Fibroblast of lung (primary cell): ENCODE measurements around the gene CACTIN. TPM values are rescaled to one million over a fixed set of nuclear protein-coding genes. Genes with fewer than 3 reads are reported as not detected.
"Not testable (repeated sequence)": the region's sequence is repeated elsewhere in the genome, so short reads cannot be mapped to it uniquely, and the experiment has no call there.

Experiments used
- DNase-seq, 2 donors: peaks; one replicate each; pipeline versions ENCODE4 v3.0.0 to v3.0.0-alpha.2; 2010; ENCODE audit warnings: low read depth in 2 of 2
- H2AFZ ChIP-seq: 2 replicates; pipeline ENCODE4 v1.5.1; 2012; ENCODE audit warnings: low read length, control low read depth, inconsistent platforms
- H3K27ac ChIP-seq: 2 replicates; pipeline ENCODE4 v1.5.1; 2011; ENCODE audit warnings: low read length, control low read depth; ENCODE audit not compliant: insufficient read depth
- H3K27me3 ChIP-seq: 2 replicates; pipeline ENCODE4 v1.5.1; 2011; ENCODE audit warnings: mild to moderate bottlenecking, low read length; ENCODE audit not compliant: control insufficient read depth, insufficient read depth
- H3K36me3 ChIP-seq: 2 replicates; pipeline ENCODE4 v1.5.1; 2011; ENCODE audit warnings: low read length; ENCODE audit not compliant: control insufficient read depth, insufficient read depth
- H3K4me1 ChIP-seq: 2 replicates; pipeline ENCODE4 v1.5.1; 2011; ENCODE audit warnings: low read length; ENCODE audit not compliant: control insufficient read depth, insufficient read depth; ENCODE audit errors: extremely low read depth
- H3K4me2 ChIP-seq: 2 replicates; pipeline ENCODE4 v1.5.1; 2011; ENCODE audit warnings: low read length, control low read depth; ENCODE audit not compliant: insufficient read depth; ENCODE audit errors: extremely low read depth
- H3K4me3 ChIP-seq, 4 experiments: fragments of 200-600 bp in 1 of 4; sonication (generic) in 1 of 4; replicated peaks in 1 of 4; 2 replicates each; pipeline ENCODE4 v1.5.1; 2011 to 2016; ENCODE audit warnings: low read length in 4 of 4, low read depth in 3 of 4, mild to moderate bottlenecking in 3 of 4, control low read depth in 2 of 4, inconsistent platforms in 1 of 4, mixed read lengths in 1 of 4; ENCODE audit not compliant: insufficient read depth in 1 of 4; ENCODE audit errors: control extremely low read depth in 1 of 4
- H3K79me2 ChIP-seq: 2 replicates; pipeline ENCODE4 v1.5.1; 2012; ENCODE audit warnings: mild to moderate bottlenecking, low read length, inconsistent platforms; ENCODE audit not compliant: control insufficient read depth, insufficient read depth
- H3K9ac ChIP-seq: 2 replicates; pipeline ENCODE4 v1.5.1; 2011; ENCODE audit warnings: mild to moderate bottlenecking, low read length, control low read depth; ENCODE audit not compliant: insufficient read depth
- H3K9me3 ChIP-seq: 2 replicates; pipeline ENCODE4 v1.5.1; 2012; ENCODE audit warnings: low read depth, low read length; ENCODE audit not compliant: control insufficient read depth, insufficient read depth
- H4K20me1 ChIP-seq: 2 replicates; pipeline ENCODE4 v1.5.1; 2011; ENCODE audit warnings: low read length; ENCODE audit not compliant: control insufficient read depth, insufficient read depth; ENCODE audit errors: extremely low read depth
- CTCF ChIP-seq, 2 donors: IDR thresholded peaks in 1 of 2; conservative IDR thresholded peaks in 1 of 2; 1 replicate in 1 of 2; 2 replicates in 1 of 2; pipeline ENCODE4 v1.5.1; 2011 to 2012; ENCODE audit warnings: low read length in 2 of 2, control low read depth in 1 of 2, inconsistent platforms in 1 of 2, low read depth in 1 of 2, mild to moderate bottlenecking in 1 of 2
- EZH2 ChIP-seq: IDR thresholded peaks from 2 replicates; pipeline ENCODE4 v1.5.1; 2012; ENCODE audit warnings: low read length, control low read depth, mild to moderate bottlenecking; ENCODE audit errors: missing control alignments
- polyA plus RNA-seq, 2 donors: library from polyadenylated mRNA; depleted of rRNA in 1 of 2; stranded (reverse) in 1 of 2; unstranded in 1 of 2; fragments of >200 nt; gene quantifications; 2 replicates each; pipeline ENCODE4 v1.2.1, GENCODE V29; 2011 to 2012; ENCODE audit warnings: missing spikeins in 1 of 2
- total RNA-seq: library from RNA; depleted of rRNA; stranded (reverse); fragments of >200 nt; gene quantifications from 2 replicates; pipeline ENCODE4 v1.2.1, GENCODE V29; 2014

CACTIN gene
- total and polyA plus RNA-seq, 2 donors (not counting 1 experiment from before 2014, with no cell fraction given), result 6.7 to 19.7 TPM

- Histone ChIP-seq H3K9me3 (no peaks in the 10 kb centered on the region), H3K79me2 (no peaks in the 10 kb centered on the region), H3K9ac (no peak overlapping the region), H3K36me3 (peaks cover 18% of the 10 kb centered on the region), H3K4me2 (no peak overlapping the region), H3K4me1 (no peaks in the 10 kb centered on the region), H3K27ac (no peak overlapping the region), H3K4me3 (no peak overlapping the region), H2AFZ (no peak overlapping the region), H3K27me3 (no peaks in the 10 kb centered on the region), H4K20me1 (no peaks in the 10 kb centered on the region)
- TF ChIP-seq CTCF (conservative IDR thresholded peaks at IDR 0.05 in 1 of 2, IDR thresholded peaks at IDR 0.05 in 1 of 2; ENCODE audit: low read depth in 1 of 2, low read length in 2 of 2), result no peak
- no peak for TF ChIP-seq EZH2
- no peak for DNase-seq
Observed at GRCh38 chr19:3651684-3652083, 25.1 kb upstream of the CACTIN start.

- no peak overlapping the region for H3K4me2 ChIP-seq
- no peak overlapping the region for H2AFZ ChIP-seq
- H4K20me1 ChIP-seq, result no peaks in the 10 kb centered on the region
- peaks cover 3% of the 10 kb centered on the region for H3K4me1 ChIP-seq
- TF ChIP-seq CTCF (conservative IDR thresholded peaks at IDR 0.05 in 1 of 2, IDR thresholded peaks at IDR 0.05 in 1 of 2; ENCODE audit: low read depth in 1 of 2, low read length in 2 of 2) (no peak), EZH2 (no peak)
- no peaks in the 10 kb centered on the region for H3K79me2 ChIP-seq
- H3K9ac ChIP-seq, result no peak overlapping the region
- no peak overlapping the region for H3K27ac ChIP-seq
- no peak for DNase-seq
- no peaks in the 10 kb centered on the region for H3K9me3 ChIP-seq
- no peaks in the 10 kb centered on the region for H3K27me3 ChIP-seq
- H3K4me3 ChIP-seq, result no peak overlapping the region
- H3K36me3 ChIP-seq, result peaks cover 17% of the 10 kb centered on the region
Observed at GRCh38 chr19:3649888-3650287, 23.3 kb upstream of the CACTIN start.

- Histone ChIP-seq H3K79me2 (no peaks in the 10 kb centered on the region), H3K4me1 (peaks cover 6% of the 10 kb centered on the region), H3K36me3 (peaks cover 15% of the 10 kb centered on the region), H3K4me3 (no peak overlapping the region), H4K20me1 (no peaks in the 10 kb centered on the region), H3K27me3 (no peaks in the 10 kb centered on the region), H2AFZ (no peak overlapping the region), H3K4me2 (no peak overlapping the region), H3K9ac (no peak overlapping the region), H3K9me3 (no peaks in the 10 kb centered on the region), H3K27ac (no peak overlapping the region)
- no peak for DNase-seq
- TF ChIP-seq CTCF (conservative IDR thresholded peaks at IDR 0.05 in 1 of 2, IDR thresholded peaks at IDR 0.05 in 1 of 2; ENCODE audit: low read depth in 1 of 2, low read length in 2 of 2) (no peak), EZH2 (no peak)
Observed at GRCh38 chr19:3648037-3648905, 21.7 kb upstream of the CACTIN start.

GRCh38 chr19:3647102-3647501 lies 20.5 kb upstream of the CACTIN start:
- not testable (repeated sequence) for DNase-seq, H3K9me3 ChIP-seq, H3K4me3 ChIP-seq, H2AFZ ChIP-seq, H3K27me3 ChIP-seq, H3K4me2 ChIP-seq, H3K27ac ChIP-seq, H3K9ac ChIP-seq, H3K79me2 ChIP-seq, H3K4me1 ChIP-seq, H4K20me1 ChIP-seq
- H3K36me3 ChIP-seq, result peaks cover 13% of the 10 kb centered on the region
